BJ (cell line): ENCODE results near the gene ITGB3. TPM values are rescaled to one million over a fixed set of nuclear protein-coding genes. Genes with fewer than 3 reads are reported as not detected.

Experiments
- CTCF ChIA-PET: fragments of 350-600 bp; formaldehyde crosslinking; extraction: SDS; loops from one replicate; lab custom pipeline; 2021; ENCODE audit warnings: antibody characterized with exemption, inconsistent platforms; lab: Yijun Ruan, JAX
- POLR2A ChIA-PET: fragments of 300-600 bp; sonication (Branson Sonifier 250); formaldehyde crosslinking; extraction: SDS; loops from one replicate; lab custom pipeline; 2021; ENCODE audit warnings: antibody characterized with exemption; lab: Charles Lee
- DNase-seq: peaks from one replicate; pipeline ENCODE4 v3.0.0-alpha.2; 2011; ENCODE audit warnings: low read depth
- H3K27me3 ChIP-seq: 2 replicates; pipeline ENCODE4 v1.6.0; 2011; ENCODE audit warnings: low read length; ENCODE audit not compliant: control insufficient read depth, insufficient read depth
- H3K36me3 ChIP-seq: 2 replicates; pipeline ENCODE4 v1.5.1; 2011; ENCODE audit warnings: low read length; ENCODE audit not compliant: control insufficient read depth, insufficient read depth
- H3K4me3 ChIP-seq: 2 replicates; pipeline ENCODE4 v1.5.1; 2011; ENCODE audit warnings: low read depth, mild to moderate bottlenecking, control low read depth, low read length
- polyA plus RNA-seq: library from polyadenylated mRNA; depleted of rRNA; stranded (reverse); fragments of >200 nt; gene quantifications from 2 replicates; pipeline ENCODE4 v1.2.3, GENCODE V29; 2011
- TF ChIP-seq, protein P1 (sequence below): IDR thresholded peaks from 2 replicates; pipeline ENCODE4 v1.5.1; 2011; ENCODE audit warnings: low read depth, mild to moderate bottlenecking, control low read depth, inconsistent platforms, low read length, moderate library complexity; ENCODE audit not compliant: insufficient read depth

ITGB3 gene
- polyA plus RNA-seq, 1 experiment: 6.3 TPM

GRCh38 chr17:47252209-47252608 is 1.4 kb upstream of the ITGB3 start:
- CTCF ChIA-PET: interaction anchor here (0.8 to 1.5 kb wide), 5 partner anchors 25 to 310 kb away, joined by 3 to 7 read pairs (median 3); no protein-coding TSS in a partner anchor
- POLR2A ChIA-PET: no interaction called here
- no peaks in the 10 kb centered on the region for H3K27me3 ChIP-seq
- TF ChIP-seq, protein P1, sequence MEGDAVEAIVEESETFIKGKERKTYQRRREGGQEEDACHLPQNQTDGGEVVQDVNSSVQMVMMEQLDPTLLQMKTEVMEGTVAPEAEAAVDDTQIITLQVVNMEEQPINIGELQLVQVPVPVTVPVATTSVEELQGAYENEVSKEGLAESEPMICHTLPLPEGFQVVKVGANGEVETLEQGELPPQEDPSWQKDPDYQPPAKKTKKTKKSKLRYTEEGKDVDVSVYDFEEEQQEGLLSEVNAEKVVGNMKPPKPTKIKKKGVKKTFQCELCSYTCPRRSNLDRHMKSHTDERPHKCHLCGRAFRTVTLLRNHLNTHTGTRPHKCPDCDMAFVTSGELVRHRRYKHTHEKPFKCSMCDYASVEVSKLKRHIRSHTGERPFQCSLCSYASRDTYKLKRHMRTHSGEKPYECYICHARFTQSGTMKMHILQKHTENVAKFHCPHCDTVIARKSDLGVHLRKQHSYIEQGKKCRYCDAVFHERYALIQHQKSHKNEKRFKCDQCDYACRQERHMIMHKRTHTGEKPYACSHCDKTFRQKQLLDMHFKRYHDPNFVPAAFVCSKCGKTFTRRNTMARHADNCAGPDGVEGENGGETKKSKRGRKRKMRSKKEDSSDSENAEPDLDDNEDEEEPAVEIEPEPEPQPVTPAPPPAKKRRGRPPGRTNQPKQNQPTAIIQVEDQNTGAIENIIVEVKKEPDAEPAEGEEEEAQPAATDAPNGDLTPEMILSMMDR: no peak
- H3K4me3 ChIP-seq: no peak overlapping the region
- DNase-seq: no peak
- no peaks in the 10 kb centered on the region for H3K36me3 ChIP-seq

GRCh38 chr17:47252766-47253512 is 688 bp upstream of the ITGB3 start:
- no peak for DNase-seq
- ChIA-PET POLR2A (no interaction called here), CTCF (interaction anchor here (0.8 to 2.1 kb wide), 7 partner anchors 9 to 63 kb away, joined by 3 to 7 read pairs (median 3); no protein-coding TSS in a partner anchor)
- Histone ChIP-seq H3K27me3 (no peaks in the 10 kb centered on the region), H3K36me3 (no peaks in the 10 kb centered on the region), H3K4me3 (peak overlapping the region; percentile 72)
- TF ChIP-seq, protein P1: no peak

DNA sequence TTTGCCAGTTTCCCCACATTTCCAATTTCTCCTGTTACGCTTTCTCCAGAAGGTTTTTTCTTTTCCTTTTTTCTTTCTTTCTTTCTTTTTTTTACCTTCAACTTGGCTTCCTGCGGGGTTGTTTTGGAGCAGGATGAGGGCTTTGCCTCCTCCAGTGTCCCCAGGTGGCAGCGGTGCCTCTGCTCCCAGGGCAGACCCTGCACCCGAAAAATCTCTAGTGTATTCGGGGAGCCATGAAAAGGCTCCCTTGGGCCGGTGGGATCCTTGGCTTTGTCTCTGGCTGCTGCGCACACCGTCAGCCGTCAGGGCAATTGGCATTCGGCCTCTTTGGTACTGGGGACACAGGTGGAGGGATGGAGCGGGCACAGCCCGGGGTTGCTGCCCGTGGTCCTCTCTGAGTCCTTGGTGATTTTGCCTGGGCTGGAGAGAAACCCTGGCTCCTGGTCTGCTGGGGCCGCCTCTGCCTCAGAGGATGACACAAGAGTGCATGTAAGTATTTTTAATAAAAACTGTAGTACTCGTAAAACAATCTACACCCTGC is 846 bp downstream of the ITGB3 start:
- ChIA-PET POLR2A (no interaction called here), CTCF (interaction anchor here (0.7 to 2.1 kb wide), 4 partner anchors 11 to 63 kb away, joined by 3 to 7 read pairs (median 4); no protein-coding TSS in a partner anchor)
- peak overlapping the region; percentile 72 for H3K4me3 ChIP-seq
- no peaks in the 10 kb centered on the region for H3K27me3 ChIP-seq
- TF ChIP-seq, protein P1: no peak
- no peaks in the 10 kb centered on the region for H3K36me3 ChIP-seq
- DNase-seq: no peak

DNA sequence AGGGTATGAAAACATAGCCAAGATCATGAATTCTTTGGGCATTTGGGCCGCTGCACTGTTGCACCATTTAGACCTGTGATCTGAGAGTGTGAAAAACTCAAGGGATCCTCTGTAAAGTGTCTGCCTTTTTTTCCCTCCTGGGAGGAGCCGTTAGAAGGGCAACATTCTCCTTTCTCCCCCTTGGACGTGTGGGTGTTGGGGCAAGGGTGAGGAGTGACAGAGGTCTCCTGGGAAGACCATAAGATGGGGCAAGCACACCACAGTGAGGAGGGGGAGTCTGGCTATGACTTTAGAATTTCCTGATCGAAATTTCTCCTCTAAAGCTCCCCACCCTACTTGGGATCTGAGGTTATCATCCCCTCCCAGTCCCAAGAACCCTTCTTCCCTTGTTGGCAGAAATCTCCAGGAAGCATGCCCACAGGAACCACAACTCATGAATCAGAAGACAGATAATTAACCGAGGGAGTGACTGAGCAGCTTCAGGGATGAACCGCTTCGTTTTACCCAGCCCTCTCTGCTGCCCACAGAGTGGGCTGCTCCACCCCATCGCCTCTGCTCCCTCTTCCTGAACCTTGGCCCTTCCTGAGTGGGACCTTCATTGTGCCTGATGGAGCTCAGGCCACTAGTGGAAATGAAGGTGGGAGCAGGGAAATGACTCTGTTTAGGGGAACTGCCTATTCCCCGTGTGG is 4.2 kb downstream of the ITGB3 start:
- POLR2A ChIA-PET: interaction anchor here (0.6 to 0.9 kb wide), 2 partner anchors 48 to 350 kb away, joined by 5 to 6 read pairs; no protein-coding TSS in a partner anchor
- DNase-seq: peak; percentile 43
- H3K4me3 ChIP-seq: no peak overlapping the region
- no peaks in the 10 kb centered on the region for H3K36me3 ChIP-seq
- H3K27me3 ChIP-seq: no peaks in the 10 kb centered on the region
- CTCF ChIA-PET: interaction anchor here (1.6 kb wide), 1 partner anchor 58 kb away, joined by 7 read pairs; no protein-coding TSS in a partner anchor
- TF ChIP-seq, protein P1: no peak

DNA sequence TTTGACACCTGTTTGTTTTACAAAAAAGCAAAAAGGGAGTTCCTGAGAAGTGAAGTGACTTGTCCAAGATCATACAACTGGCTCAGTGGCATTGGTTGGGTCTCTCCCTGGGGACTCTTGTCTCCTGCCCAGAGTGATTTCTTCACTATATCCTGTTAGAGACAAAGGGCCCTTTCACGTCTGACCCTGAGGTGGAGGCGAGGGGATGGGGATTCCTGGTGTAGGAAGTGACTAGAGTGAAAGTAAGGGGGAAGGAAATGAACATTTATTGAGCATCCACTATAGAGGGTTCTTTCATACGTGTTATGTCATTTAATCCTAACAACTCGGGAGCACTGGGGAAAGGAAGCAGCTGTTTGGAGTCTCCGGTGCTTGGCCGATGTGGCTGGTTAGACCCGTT is 9.0 kb downstream of the ITGB3 start:
- TF ChIP-seq, protein P1: no peak
- CTCF ChIA-PET: interaction anchor here (1.1 kb wide), 1 partner anchor 13 kb away, joined by 3 read pairs; no protein-coding TSS in a partner anchor

More for the DNA sequence above, 9.0 kb downstream of the ITGB3 start:
- DNase-seq: no peak
- H3K27me3 ChIP-seq: no peaks in the 10 kb centered on the region
- no peaks in the 10 kb centered on the region for H3K36me3 ChIP-seq
- no peak overlapping the region for H3K4me3 ChIP-seq
- POLR2A ChIA-PET: no interaction called here
